GM18498 (cell line): ENCODE data around the gene BACE1-AS.
"Not testable (repeated sequence)": the region's sequence is repeated elsewhere in the genome, so short reads cannot be mapped to it uniquely, and the experiment has no call there.

Experiments used
- ATAC-seq: cut with Tn5 transposase; IDR thresholded peaks from one replicate; pipeline ENCODE4 v1.9.1; 2021; ENCODE audit warnings: mild to moderate bottlenecking, moderate library complexity; ENCODE audit not compliant: unreplicated experiment

The BACE1-AS gene

DNA sequence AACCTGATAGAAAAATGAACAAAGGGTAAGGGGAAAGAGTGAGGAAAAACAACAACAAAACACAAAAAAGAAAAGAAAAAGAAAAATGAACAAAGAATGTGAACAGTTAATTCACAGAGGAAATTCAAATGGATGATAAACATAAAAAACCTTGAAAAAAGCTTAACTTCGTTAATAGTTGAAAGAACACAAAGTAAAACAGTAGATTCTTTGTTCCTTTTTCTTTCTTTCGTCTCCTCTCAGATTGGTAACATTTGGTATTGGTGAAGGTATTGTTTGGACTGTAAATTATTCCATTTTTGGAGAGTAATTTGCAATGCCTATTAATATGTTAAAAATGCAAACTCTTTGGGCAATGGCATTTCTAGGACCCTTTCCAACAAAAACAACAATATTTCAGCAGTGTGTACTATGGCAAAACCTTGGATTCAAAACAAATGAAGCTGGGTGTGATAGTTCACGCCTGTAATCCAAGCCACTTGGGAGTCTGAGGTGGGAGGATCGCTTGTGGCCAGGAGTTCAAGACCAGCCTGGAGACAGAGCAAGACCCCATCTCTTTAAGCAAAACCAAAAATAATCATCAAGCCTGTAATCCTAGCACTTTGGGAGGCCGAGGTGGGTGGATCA, 28.2 kb downstream of the BACE1-AS start:
- ATAC-seq: no peak

DNA sequence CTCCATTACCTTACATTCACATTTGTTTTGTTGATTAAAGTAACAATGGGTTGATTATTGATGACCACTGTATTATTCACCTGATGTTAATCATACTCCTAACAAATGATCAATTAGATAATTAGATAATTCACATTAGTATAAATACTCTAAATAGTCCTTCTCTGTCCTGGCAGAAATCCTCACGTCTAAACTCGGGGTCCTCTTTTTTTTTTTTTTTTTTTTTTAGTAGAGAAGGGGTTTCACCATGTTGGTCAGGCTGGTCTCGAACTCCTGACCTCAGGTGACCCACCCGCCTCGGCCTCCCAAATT, 36.1 kb downstream of the BACE1-AS start:
- not testable (repeated sequence) for ATAC-seq

DNA sequence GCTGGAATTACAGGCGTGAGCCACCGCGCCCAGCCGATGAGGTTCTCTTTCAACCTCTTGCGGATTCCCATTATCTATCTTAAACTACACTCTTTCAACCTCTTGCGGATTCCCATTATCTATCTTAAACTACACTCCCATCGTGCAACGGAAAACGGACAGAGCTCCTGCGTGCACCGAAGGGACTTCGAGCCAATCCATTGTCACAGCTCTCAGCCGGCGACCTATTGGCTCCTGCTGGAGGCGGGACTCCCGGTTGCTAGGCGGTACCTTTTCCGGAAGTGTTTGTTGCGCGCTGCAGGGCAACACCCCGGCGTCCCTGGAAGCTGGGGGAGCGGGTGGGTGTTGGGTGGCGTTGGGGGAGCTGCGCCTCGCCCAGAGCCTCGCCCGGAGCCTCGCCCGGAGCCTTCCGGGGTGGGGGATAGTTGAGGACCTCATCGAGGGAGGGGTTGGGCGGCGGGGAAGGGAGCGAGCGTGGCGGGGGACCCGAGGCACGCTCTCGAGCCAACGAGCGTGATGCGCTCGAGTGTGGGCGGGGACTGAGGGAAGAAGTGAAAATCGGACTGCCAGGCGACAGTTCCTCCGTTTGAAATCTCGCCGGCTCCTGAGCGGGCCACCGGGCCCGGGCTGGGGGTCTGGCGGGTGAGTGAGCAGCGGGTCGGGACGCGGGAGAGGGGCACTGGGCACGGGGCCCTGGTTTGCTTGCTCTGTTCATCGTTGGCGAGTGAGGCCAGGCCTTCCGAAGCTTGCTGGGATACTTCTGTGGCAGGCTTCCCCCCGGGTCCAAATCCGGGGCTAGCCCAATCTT, 36.6 kb downstream of the BACE1-AS start, which contains the start of gene CEP164:
CEP164 (plus strand) TSS at position 288 of the 808 bp plus-strand sequence. CDS start 10,733 bp downstream, outside the sequence.
- peak; percentile 96 for ATAC-seq

DNA sequence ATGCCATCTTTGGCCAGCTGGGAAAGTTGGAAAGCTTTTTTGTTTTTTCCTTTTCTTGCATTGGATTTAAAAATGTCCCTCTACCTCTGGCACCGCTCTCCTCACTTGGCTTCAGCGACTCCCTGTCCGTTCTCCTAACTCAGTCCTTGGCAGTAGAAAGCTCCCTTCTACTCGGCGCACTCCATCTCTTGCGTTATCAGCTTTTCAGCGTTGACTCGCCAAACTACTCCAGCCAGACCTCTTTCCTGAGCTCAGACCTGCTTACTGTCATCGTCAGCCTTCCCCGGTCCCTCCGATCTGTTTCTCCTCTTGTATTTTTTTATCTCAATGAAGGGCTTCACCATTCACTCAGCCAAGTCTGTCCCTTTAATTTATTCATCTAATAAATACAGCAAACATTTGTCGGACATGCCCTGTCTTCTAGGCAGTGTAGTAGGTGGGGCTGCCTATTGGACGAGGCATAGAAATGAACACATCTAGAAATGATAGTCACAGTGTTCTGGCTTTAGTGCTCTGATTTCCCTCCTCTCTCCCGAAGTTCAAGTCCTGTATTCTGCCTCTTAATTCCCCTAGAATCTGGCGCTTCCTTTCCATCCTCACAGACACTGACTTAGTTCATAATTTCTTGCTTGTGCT, 37.3 kb downstream of the BACE1-AS start:
- ATAC-seq: peak; percentile 7

DNA sequence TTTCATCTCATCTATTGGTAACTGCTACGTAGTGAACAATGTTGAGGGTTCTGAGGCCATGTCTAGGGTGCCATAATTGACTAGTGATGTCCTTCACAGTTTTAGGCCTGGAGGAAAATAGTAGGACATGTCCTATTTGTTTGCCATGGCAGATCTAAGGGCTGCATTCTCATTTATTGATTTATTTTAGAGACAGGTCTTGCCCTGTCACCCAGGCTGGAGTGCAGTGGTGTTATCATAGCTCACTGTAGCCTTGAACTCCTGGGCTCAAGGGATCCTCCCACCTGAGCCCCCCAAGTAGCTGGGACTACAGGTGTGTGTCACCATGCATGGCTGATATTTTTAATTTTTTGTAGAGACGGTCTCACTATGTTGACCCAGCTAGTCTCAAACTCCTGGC, 41.7 kb downstream of the BACE1-AS start:
- no peak for ATAC-seq

DNA sequence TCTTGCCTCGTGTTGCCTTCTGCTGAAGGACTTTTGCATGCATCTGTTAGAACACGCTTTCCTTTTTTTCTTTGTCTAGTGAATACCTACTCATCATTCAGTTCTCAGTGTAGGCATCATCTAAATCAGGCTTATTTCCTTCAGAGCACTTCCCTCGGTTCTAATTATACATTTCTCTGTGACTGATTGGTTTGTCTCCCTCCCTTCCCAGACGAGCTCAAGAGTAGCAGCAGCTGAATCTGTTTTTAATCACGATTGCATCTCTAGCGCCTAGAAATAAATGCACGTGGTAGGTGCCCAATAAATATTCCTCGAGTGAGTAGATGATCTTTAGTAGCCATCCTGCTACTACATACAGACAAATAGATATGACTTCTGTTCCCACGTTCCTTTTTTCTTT, 42.8 kb downstream of the BACE1-AS start:
- no peak for ATAC-seq

DNA sequence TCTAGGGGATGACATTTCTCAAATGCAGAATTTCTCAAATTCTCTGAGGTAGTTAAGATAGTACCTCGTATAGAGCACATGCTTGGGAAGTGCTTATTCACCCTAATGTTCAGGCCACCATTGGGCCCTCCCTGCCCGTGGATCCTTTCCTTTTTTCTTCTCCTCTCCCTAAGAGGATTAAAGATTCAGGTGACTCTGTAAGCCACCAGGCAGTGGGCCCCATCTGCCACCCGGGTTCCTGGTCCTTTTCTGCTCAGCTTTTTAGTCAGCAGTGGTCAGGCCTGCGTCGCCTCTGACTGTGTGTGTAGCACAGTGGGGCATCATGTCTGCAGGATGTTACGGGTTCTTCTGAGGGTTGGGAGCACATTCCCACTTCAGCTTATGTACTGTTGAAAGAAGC, 43.8 kb downstream of the BACE1-AS start:
- no peak for ATAC-seq

DNA sequence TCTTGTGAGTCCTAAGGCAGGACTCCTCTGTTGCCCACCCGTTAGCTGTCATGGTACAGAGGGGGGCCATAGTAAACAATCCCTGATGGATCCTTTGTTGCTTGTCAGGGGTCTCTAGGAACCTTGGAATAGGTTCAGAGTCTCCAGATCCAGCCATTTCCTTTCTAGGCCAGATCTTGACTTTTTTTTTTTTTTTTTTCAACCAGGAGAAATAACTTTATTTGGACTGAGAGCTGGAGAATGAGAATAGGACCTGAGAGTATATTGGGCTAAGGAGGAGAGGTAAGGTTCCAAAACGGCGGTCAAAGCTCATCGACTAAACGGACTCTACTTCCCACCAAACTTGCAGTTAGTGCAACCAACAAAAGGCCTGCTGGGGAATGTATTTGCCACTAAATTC, 44.3 kb downstream of the BACE1-AS start:
- ATAC-seq: no peak

DNA sequence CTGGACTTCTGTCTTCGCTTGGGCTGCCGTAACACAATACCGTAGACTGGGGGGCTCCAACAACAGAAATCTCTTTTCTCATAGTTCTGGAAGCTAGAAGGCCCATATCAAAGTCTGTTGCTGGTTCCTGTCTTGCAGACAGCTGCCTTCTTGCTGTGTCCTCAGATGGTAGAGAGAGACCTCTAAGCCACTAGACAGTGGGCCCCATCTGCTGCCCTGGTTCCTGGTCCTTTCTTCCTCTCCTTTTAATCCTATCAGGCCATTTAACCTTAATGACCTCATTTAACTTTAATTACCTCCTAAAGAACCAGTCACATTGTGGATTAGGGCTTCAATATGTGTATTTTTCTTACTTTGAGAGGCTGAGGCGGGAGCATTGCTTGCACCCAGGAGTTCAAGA, 45.9 kb downstream of the BACE1-AS start:
- ATAC-seq: no peak
